Endodermal cell (in vitro differentiated cells): ENCODE measurements around the gene CLDN15. TPM values are rescaled to one million over a fixed set of nuclear protein-coding genes. Genes with fewer than 3 reads are reported as not detected.
"Not testable (repeated sequence)": the region's sequence is repeated elsewhere in the genome, so short reads cannot be mapped to it uniquely, and the experiment has no call there.

ENCODE experiments used
- DNase-seq: peaks from one replicate; pipeline ENCODE4 v3.0.0-alpha.2; 2017
- H3K27ac ChIP-seq: 2 replicates; pipeline ENCODE4 v1.5.1; 2013; ENCODE audit warnings: mild to moderate bottlenecking, low read depth, low read length, moderate library complexity
- H3K27me3 ChIP-seq: 2 replicates; pipeline ENCODE4 v1.6.1; 2013; ENCODE audit warnings: mild to moderate bottlenecking, low read length, moderate library complexity; ENCODE audit not compliant: insufficient read depth, control insufficient read depth, poor library complexity, severe bottlenecking
- H3K36me3 ChIP-seq: 2 replicates; pipeline ENCODE4 v1.7.0; 2013; ENCODE audit warnings: mild to moderate bottlenecking, low read length, moderate library complexity; ENCODE audit not compliant: control insufficient read depth, insufficient read depth
- H3K4me1 ChIP-seq: one replicate; pipeline ENCODE4 v1.7.0; 2013; ENCODE audit warnings: low read length; ENCODE audit not compliant: control insufficient read depth, insufficient read depth
- H3K4me3 ChIP-seq: 2 replicates; pipeline ENCODE4 v1.5.1; 2013; ENCODE audit warnings: mild to moderate bottlenecking, low read length, moderate library complexity
- H3K9ac ChIP-seq: 2 replicates; pipeline ENCODE4 v1.6.1; 2013; ENCODE audit warnings: mild to moderate bottlenecking, low read length, moderate library complexity; ENCODE audit not compliant: poor library complexity, severe bottlenecking; ENCODE audit errors: extremely low read depth
- H3K9me3 ChIP-seq: 2 replicates; pipeline ENCODE4 v1.6.1; 2013; ENCODE audit warnings: mild to moderate bottlenecking, low read length, moderate library complexity; ENCODE audit not compliant: control insufficient read depth
- H3K27ac Mint-ChIP-seq: 2 replicates; pipeline ENCODE4 v1.8.0; 2020; ENCODE audit warnings: mixed read lengths
- H3K27me3 Mint-ChIP-seq: 2 replicates; pipeline ENCODE4 v1.8.0; 2021; ENCODE audit warnings: mild to moderate bottlenecking, mixed read lengths; ENCODE audit not compliant: insufficient read depth
- H3K36me3 Mint-ChIP-seq: 2 replicates; pipeline ENCODE4 v1.8.0; 2020; ENCODE audit warnings: low read depth, mixed read lengths
- H3K4me1 Mint-ChIP-seq: 2 replicates; pipeline ENCODE4 v1.8.0; 2020; ENCODE audit warnings: mixed read lengths
- H3K4me3 Mint-ChIP-seq: 2 replicates; pipeline ENCODE4 v1.8.0; 2020; ENCODE audit warnings: mild to moderate bottlenecking, moderate library complexity, mixed read lengths
- H3K9me3 Mint-ChIP-seq: 2 replicates; pipeline ENCODE4 v1.8.0; 2020; ENCODE audit warnings: mild to moderate bottlenecking, mixed read lengths
- WGBS, 2 experiments: methylation state at CpG; one replicate each; pipeline versions ENCODE4 v1.1.5 to v1.1.7; 2013; ENCODE audit warnings: missing lambda C conversion rate in 2 of 2, mixed read lengths in 1 of 2; ENCODE audit not compliant: insufficient coverage in 1 of 2, insufficient read length in 1 of 2; 5-methylcytosine and 5-hydroxymethylcytosine counted together
- total RNA-seq, 2 donors: library from RNA; stranded (reverse); fragmentation: NEBNext Ultra II Directional in 1 of 2; extraction: Animal tissue kit (Norgen Biotek cat#: 25700) in 1 of 2; gene quantifications; 2 replicates in 1 of 2; 3 replicates in 1 of 2; pipeline ENCODE4 v1.2.1, GENCODE V29; 2021
- TF ChIP-seq, protein P1 (sequence below): fragments of 200-600 bp; sonication (generic); conservative IDR thresholded peaks from 2 replicates; pipeline ENCODE4 v1.5.0; 2021; ENCODE audit warnings: antibody characterized with exemption, mild to moderate bottlenecking

Gene CLDN15
- total RNA-seq, 2 donors from 2014 or later, result 6.0 to 7.1 TPM

DNA sequence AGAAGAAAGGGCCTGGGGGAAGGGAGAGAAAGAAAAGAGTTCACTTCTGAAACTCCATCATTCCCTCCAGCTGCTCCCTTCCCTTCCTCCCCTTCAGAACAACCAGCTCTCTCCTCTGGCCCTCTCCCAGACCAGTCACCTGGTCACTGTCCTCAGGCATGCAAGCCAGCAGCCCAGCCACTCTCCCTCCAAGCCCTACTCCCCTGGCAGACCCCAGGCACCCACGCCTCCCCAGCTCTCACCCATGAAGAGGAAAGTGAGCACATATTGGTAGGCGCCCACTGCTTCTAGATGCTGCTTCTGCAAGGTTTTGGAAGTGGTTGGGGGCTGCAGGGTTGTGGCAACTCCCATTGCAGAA is 37.1 kb downstream of the CLDN15 start:
- 80% methylated on average over 2 of the region's 2 CpGs; no CpG with 5 or more reads in 1 of the 2 experiments for WGBS, 2 experiments
- Mint-ChIP-seq H3K36me3 (no peaks in the 10 kb centered on the region), H3K9me3 (no peaks in the 10 kb centered on the region), H3K27ac (no peak overlapping the region), H3K27me3 (peaks cover 37% of the 10 kb centered on the region), H3K4me3 (peak overlapping the region; percentile 46), H3K4me1 (peaks cover 7% of the 10 kb centered on the region)
- no peak overlapping the region for H3K9ac ChIP-seq
- H3K36me3 ChIP-seq, result no peaks in the 10 kb centered on the region
- H3K27me3 ChIP-seq, result no peaks in the 10 kb centered on the region
- H3K27ac ChIP-seq, result no peak overlapping the region
- DNase-seq, result no peak
- H3K9me3 ChIP-seq, result no peaks in the 10 kb centered on the region
- peaks cover 5% of the 10 kb centered on the region for H3K4me1 ChIP-seq
- TF ChIP-seq, protein P1, sequence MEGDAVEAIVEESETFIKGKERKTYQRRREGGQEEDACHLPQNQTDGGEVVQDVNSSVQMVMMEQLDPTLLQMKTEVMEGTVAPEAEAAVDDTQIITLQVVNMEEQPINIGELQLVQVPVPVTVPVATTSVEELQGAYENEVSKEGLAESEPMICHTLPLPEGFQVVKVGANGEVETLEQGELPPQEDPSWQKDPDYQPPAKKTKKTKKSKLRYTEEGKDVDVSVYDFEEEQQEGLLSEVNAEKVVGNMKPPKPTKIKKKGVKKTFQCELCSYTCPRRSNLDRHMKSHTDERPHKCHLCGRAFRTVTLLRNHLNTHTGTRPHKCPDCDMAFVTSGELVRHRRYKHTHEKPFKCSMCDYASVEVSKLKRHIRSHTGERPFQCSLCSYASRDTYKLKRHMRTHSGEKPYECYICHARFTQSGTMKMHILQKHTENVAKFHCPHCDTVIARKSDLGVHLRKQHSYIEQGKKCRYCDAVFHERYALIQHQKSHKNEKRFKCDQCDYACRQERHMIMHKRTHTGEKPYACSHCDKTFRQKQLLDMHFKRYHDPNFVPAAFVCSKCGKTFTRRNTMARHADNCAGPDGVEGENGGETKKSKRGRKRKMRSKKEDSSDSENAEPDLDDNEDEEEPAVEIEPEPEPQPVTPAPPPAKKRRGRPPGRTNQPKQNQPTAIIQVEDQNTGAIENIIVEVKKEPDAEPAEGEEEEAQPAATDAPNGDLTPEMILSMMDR, result no peak
- H3K4me3 ChIP-seq, result no peak overlapping the region

DNA sequence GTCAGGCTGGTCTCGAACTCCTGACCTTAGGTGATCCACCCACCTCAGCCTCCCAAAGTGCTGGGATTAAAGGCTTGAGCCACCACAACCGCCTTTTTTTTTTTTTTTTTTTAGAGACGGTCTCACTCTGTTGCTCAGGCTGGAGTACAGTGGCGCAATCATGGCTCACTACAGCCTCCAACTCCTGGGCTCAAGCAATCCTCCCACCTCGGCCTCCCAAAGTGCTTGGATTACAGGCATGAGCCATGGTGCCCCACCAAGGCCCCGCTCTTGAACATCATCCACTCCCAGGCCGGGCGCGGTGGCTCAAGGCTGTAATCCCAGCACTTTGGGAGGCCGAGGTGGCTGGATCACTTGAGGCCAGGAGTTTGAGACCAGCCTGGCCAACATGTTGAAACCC is 38.1 kb downstream of the CLDN15 start:
- not testable (repeated sequence) for H3K36me3 ChIP-seq, H3K27ac Mint-ChIP-seq, H3K4me3 ChIP-seq, H3K36me3 Mint-ChIP-seq, H3K9me3 ChIP-seq, DNase-seq, H3K4me1 Mint-ChIP-seq, H3K27ac ChIP-seq, H3K4me1 ChIP-seq, H3K9ac ChIP-seq, H3K27me3 ChIP-seq, H3K4me3 Mint-ChIP-seq, H3K9me3 Mint-ChIP-seq
- H3K27me3 Mint-ChIP-seq, result peaks cover 39% of the 10 kb centered on the region
- 93% methylated on average over 5 to 10 of the region's 10 CpGs for WGBS, 2 experiments

DNA sequence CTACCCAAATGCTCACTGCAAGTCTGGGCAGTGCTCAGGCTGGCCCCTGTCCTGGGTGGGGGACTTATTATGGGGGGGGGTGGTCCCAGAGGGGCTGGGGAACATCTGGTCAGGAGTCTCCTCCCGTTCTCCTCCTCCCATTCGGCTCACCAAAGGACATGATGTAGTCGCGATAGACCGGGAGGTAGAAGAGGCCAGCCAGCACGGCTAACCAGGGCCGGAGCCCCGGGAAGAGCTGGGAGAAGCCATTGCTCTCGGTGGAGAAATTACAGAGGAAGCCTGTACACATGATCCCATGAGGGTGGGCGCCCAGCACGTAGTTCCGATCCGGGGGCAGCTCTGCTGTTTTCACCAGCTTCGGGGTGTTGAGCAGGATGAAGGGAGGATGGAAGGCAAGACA is 39.1 kb downstream of the CLDN15 start:
- Histone ChIP-seq H3K36me3 (no peaks in the 10 kb centered on the region), H3K27me3 (no peaks in the 10 kb centered on the region), H3K4me3 (no peak overlapping the region), H3K27ac (no peak overlapping the region), H3K4me1 (peaks cover 5% of the 10 kb centered on the region), H3K9ac (no peak overlapping the region), H3K9me3 (no peaks in the 10 kb centered on the region)
- peaks cover 7% of the 10 kb centered on the region for H3K4me1 Mint-ChIP-seq
- 92 to 94% methylated on average over 7 to 14 of the region's 14 CpGs for WGBS, 2 experiments
- DNase-seq, result no peak
- no peaks in the 10 kb centered on the region for H3K9me3 Mint-ChIP-seq
- TF ChIP-seq, protein P1, result no peak
- no peaks in the 10 kb centered on the region for H3K36me3 Mint-ChIP-seq
- peaks cover 34% of the 10 kb centered on the region for H3K27me3 Mint-ChIP-seq
- H3K27ac Mint-ChIP-seq, result no peak overlapping the region
- no peak overlapping the region for H3K4me3 Mint-ChIP-seq

DNA sequence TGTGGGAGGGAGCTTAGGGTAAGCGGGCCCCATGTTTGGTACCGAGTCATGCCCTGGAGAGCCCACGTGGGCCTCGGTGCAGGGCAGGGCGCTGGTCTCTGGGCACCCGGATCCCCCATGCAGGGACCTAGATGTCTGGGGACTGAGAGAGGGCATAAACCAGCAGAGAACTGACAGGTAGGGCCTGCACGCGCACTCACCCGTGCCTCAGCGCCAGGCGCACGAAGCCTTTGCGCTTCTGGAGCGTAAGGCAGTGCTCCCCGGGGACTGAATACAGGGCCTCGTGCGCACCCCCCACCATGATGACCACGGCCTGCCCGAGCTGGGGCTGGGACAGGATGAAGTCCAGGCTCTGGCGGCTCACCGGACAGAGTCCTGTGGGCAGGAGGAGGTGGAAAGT is 39.6 kb downstream of the CLDN15 start:
- H3K36me3 Mint-ChIP-seq, result no peaks in the 10 kb centered on the region
- H3K27ac Mint-ChIP-seq, result no peak overlapping the region
- H3K9ac ChIP-seq, result no peak overlapping the region
- H3K36me3 ChIP-seq, result no peaks in the 10 kb centered on the region
- H3K4me3 ChIP-seq, result no peak overlapping the region
- peaks cover 5% of the 10 kb centered on the region for H3K4me1 ChIP-seq
- H3K4me3 Mint-ChIP-seq, result no peak overlapping the region
- H3K4me1 Mint-ChIP-seq, result peaks cover 7% of the 10 kb centered on the region
- peaks cover 30% of the 10 kb centered on the region for H3K27me3 Mint-ChIP-seq
- no peaks in the 10 kb centered on the region for H3K9me3 ChIP-seq
- WGBS, 2 experiments, result 93 to 95% methylated on average over 14 to 21 of the region's 21 CpGs
- no peak for DNase-seq
- H3K27me3 ChIP-seq, result no peaks in the 10 kb centered on the region
- TF ChIP-seq, protein P1, result no peak
- H3K27ac ChIP-seq, result no peak overlapping the region
- no peaks in the 10 kb centered on the region for H3K9me3 Mint-ChIP-seq
